ENCODE results near the gene HACD1. TPM values are rescaled to one million over a fixed set of nuclear protein-coding genes. Genes with fewer than 3 reads are reported as not detected.
A peak's percentile ranks its signal among the peaks of the same experiment; 100 is the strongest.

HACD1 gene
- total and polyA plus RNA-seq, 10 of the 15 experiments (the other 5 are each of a cell fraction or from before 2014, with no cell fraction given) = 0.22 to 1.5 (median 0.78) TPM; not detected in 1

DNA sequence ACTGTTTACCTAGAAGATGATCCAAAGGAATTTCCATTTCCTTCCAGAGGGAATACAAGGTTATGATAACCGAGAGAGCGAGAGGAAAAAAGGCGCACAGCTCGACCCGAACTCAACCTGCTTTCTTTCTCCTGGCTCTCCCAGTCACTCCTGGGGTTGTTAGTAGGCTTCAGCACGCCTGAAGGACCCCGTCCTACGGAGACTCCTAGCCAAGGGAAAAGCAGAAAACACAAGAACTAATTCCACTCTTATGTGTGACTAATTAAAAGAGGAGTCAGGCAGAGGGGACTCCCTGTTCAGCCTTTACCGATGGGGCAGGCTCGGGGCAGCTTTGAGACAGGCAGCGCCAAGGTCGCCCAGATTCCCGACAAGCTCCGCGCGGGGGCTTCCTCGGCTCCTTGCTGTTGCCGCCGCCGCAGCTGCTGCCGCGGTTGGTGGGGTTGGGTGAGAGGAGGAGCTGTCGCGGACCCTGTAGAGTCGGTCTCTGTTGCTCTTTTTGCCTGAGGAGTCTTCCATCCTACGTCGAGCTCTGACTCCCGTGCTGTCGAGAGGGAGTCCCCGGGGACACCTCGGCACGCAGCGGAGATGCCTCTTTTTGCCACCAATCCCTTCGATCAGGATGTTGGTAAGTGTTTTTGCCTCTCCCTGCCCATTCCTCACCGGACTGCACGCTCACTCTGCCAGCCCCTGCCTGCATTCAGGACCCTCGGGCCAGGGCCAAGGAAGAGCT is 26.7 kb upstream of the HACD1 start, which contains the start of gene STAM (continued):
- TF ChIP-seq, protein P1, sequence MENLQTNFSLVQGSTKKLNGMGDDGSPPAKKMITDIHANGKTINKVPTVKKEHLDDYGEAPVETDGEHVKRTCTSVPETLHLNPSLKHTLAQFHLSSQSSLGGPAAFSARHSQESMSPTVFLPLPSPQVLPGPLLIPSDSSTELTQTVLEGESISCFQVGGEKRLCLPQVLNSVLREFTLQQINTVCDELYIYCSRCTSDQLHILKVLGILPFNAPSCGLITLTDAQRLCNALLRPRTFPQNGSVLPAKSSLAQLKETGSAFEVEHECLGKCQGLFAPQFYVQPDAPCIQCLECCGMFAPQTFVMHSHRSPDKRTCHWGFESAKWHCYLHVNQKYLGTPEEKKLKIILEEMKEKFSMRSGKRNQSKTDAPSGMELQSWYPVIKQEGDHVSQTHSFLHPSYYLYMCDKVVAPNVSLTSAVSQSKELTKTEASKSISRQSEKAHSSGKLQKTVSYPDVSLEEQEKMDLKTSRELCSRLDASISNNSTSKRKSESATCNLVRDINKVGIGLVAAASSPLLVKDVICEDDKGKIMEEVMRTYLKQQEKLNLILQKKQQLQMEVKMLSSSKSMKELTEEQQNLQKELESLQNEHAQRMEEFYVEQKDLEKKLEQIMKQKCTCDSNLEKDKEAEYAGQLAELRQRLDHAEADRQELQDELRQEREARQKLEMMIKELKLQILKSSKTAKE (IDR thresholded peaks at IDR 0.05; ENCODE audit: low read depth, poor library complexity, severe bottlenecking) = peak; percentile 68
- TF ChIP-seq ZSCAN29 (IDR thresholded peaks at IDR 0.05) = no peak
- TF ChIP-seq CTCF (IDR thresholded peaks at IDR 0.05 in 2 of 3, conservative IDR thresholded peaks at IDR 0.05 in 1 of 3; ENCODE audit: control insufficient read depth in 2 of 3, extremely low read depth in 1 of 3, insufficient read depth in 1 of 3, low read depth in 3 of 3, low read length in 3 of 3) = no peak

DNA sequence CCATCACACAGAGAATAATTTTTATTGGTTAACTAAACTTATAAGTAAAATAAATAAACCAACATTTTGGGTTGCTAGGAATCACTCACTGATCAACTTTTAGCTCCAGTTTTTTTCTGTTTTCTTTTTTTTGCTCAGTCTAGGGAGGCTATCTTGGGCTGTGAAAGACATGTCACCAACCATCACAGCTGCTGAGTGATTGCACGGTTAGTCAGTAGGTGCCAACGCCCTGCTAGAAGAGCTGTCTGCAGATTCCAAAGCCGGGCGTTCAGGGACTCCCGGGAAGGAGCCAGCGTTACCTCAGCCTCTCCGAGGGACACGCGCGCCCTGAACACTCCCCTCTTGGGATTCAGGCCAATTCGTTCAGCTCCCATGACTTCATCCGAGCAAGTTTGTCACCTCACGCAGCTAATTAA is 26.2 kb upstream of the HACD1 start:
- intact Hi-C loops (cut with micrococcal nuclease; ENCODE audit: unreplicated experiment) (no loop called here), in situ Hi-C loops (cut with MboI) (no loop called here)
- whole genome bisulfite sequencing (ENCODE audit: insufficient coverage, insufficient replicate concordance, low lambda C conversion rate, missing lambda C conversion rate) = 2% methylated on average over 13 of the region's 13 CpGs
- SMC1A ChIA-PET (ENCODE audit: uncharacterized antibody, unreplicated experiment) = interaction anchor here (0.8 to 6.1 kb wide), 18 partner anchors 9 to 208 kb away, joined by 3 to 63 read pairs (median 7); partner anchors contain the start of gene HACD1
- BruUV-seq (replicated peaks) = TSS peak; percentile 95
- no peaks in the 10 kb centered on the region for H4K20me1 ChIP-seq (ENCODE audit: control insufficient read depth, insufficient read depth)
- ATAC-seq = peak; percentile 23
- H3K79me2 ChIP-seq (ENCODE audit: control insufficient read depth, insufficient read depth, low read length) = peaks cover 61% of the 10 kb centered on the region
- no peak for FAIRE-seq
- H3K4me3 ChIP-seq = peak overlapping the region; percentile 96
- POLR2A ChIA-PET = interaction anchor here (1.0 to 1.9 kb wide), 5 partner anchors 10 to 92 kb away, joined by 3 to 9 read pairs (median 6); no protein-coding TSS in a partner anchor
- H3K4me1 ChIP-seq (ENCODE audit: control insufficient read depth, insufficient read depth, low read length) = peaks cover 5% of the 10 kb centered on the region; the same call in 1 of the 2 replicates
- H3K27me3 ChIP-seq (replicated peaks in 1 of 2; ENCODE audit: control insufficient read depth in 2 of 2, insufficient read depth in 2 of 2, low read length in 1 of 2) = no peaks in the 10 kb centered on the region
- CTCF ChIA-PET = interaction anchor here (0.9 to 4.0 kb wide), 8 partner anchors 10 to 100 kb away, joined by 3 to 12 read pairs (median 5); no protein-coding TSS in a partner anchor
- no peaks in the 10 kb centered on the region; the same call in 2 of the 3 replicates for H3K9me3 ChIP-seq (replicated peaks; ENCODE audit: control insufficient read depth, insufficient read depth, low read length)
- DNase-seq (ENCODE audit: low read depth, low spot score) = no peak
- RAD21 ChIA-PET (ENCODE audit: unreplicated experiment) = interaction anchor here (0.6 to 2.4 kb wide), 13 partner anchors 9 to 829 kb away, joined by 3 to 14 read pairs (median 4); no protein-coding TSS in a partner anchor
- H2AFZ ChIP-seq (ENCODE audit: control insufficient read depth, low read depth, low read length) = peak overlapping the region; percentile 99
- 0 out of 4 replicates have a peak, but pooled peaks cover 0 to 4% of the 10 kb centered on the region in 2 experiments for H3K36me3 ChIP-seq (ENCODE audit: control insufficient read depth in 2 of 2, insufficient read depth in 2 of 2, low read length in 1 of 2)
- H3K27ac ChIP-seq (ENCODE audit: control insufficient read depth, insufficient read depth) = peak overlapping the region; percentile 99
- peak overlapping the region; percentile 5; the same call in 1 of the 2 replicates for H3K4me2 ChIP-seq (ENCODE audit: control insufficient read depth, insufficient read depth)
- H3K9ac ChIP-seq (ENCODE audit: control insufficient read depth, insufficient read depth, low read length) = peak overlapping the region; percentile 97
- TF ChIP-seq, protein P2, sequence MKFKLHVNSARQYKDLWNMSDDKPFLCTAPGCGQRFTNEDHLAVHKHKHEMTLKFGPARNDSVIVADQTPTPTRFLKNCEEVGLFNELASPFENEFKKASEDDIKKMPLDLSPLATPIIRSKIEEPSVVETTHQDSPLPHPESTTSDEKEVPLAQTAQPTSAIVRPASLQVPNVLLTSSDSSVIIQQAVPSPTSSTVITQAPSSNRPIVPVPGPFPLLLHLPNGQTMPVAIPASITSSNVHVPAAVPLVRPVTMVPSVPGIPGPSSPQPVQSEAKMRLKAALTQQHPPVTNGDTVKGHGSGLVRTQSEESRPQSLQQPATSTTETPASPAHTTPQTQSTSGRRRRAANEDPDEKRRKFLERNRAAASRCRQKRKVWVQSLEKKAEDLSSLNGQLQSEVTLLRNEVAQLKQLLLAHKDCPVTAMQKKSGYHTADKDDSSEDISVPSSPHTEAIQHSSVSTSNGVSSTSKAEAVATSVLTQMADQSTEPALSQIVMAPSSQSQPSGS (IDR thresholded peaks at IDR 0.05; ENCODE audit: low read length) = no peak
- TF ChIP-seq FOS (IDR thresholded peaks at IDR 0.05; ENCODE audit: borderline replicate concordance, extremely low read depth, insufficient read length) (no peak), NKRF (conservative IDR thresholded peaks at IDR 0.05) (0 out of 2 replicates have a peak, but pooled peaks have one; percentile 52), LARP7 (IDR thresholded peaks at IDR 0.05) (no peak), PAX5 (IDR thresholded peaks at IDR 0.05; ENCODE audit: borderline replicate concordance, low read depth, low read length) (peak; percentile 67; the same call in 1 of the 2 replicates), SIN3A (IDR thresholded peaks at IDR 0.05; ENCODE audit: low read depth, low read length) (0 out of 2 replicates have a peak, but pooled peaks have one; percentile 62), ZSCAN29 (IDR thresholded peaks at IDR 0.05) (no peak), IRF4 (IDR thresholded peaks at IDR 0.05; ENCODE audit: low read depth, low read length) (0 out of 2 replicates have a peak, but pooled peaks have one; percentile 5), IKZF2 (IDR thresholded peaks at IDR 0.05) (peak in 1 of 2 experiments; percentile 5; a peak in 2 of 4 replicates)

Data from GM12878 (cell line).